ENCODE results near the gene AMOTL1.
A peak's percentile ranks its signal among the peaks of the same experiment; 100 is the strongest.

Gene AMOTL1

DNA sequence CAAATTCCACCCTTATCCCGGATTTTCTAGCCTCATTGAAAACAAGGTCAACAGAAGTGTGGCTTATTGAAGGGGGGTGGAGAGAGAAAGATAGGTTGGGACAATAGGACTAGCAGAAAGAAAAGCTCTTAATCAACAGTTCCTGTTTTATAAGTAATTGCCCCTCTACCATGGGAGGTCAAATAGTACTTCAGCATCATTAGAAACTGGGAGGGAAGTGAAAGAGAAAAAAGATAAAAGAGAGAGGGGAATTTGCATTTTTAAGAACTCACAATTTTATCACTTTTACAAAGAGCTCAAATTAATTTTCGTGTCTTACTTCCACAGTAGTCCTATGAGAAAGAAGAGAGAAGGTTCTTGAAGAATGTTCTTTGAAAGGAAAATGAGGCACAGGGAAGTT, 89.2 kb downstream of the AMOTL1 start:
- no peak for DNase-seq (ENCODE audit: low read depth in 2 of 2)

DNA sequence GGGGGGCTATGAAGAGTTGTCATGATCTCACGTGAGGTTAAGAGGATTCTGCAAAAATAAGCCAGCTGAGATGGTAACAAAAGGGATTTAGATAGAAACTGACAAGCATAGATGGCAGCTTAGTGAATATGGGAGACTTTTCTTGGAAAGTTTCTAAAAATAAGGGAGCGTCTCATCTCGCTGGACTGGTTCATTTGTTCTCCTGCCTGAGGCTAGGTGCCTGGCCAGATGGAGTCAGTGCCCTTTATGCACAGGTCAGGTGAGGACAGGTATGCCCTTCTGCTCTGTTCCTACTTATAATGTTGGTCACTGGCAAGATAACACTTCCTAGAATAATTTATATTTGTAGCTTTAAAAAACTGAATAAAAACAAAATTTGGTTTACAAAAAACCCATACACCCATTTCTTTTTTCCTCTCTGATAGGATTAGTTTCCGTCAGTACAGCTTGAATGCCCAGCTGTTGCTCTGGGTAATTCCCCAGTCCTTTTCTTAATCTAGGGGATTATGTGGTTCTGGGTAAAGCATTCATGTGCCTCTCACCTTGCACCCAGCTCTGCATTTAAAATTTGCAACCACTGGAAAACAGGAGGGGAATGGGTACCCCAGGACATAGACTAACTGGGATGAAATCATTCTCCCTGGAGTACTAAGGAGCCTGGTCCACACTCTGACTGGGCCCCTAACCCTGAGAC, 90.0 kb downstream of the AMOTL1 start:
- no peak for DNase-seq (ENCODE audit: low read depth in 2 of 2)

DNA sequence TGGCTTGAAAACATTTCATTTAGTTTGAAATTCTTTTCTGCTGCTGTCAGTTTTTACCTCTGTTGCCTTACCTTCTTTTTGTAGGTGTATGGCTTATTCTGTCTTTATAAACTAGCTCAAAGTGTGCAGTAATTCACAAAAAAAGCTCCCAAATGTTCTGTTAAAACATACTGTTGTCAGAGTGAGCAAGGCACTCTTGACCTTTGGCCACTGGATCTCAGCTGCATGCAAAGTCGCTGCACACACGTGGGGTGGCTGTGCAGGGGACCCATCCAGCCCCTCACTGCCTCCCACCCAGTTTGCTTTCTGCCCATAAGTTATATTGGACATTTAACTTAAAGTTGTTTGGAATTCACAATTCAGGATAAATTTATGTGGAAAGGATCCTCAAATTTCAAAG, 92.2 kb downstream of the AMOTL1 start:
- no peak for DNase-seq (ENCODE audit: low read depth in 2 of 2)

GRCh38 chr11:94861306-94861845, 93.2 kb downstream of the AMOTL1 start:
- no peak for DNase-seq (ENCODE audit: low read depth in 2 of 2)

DNA sequence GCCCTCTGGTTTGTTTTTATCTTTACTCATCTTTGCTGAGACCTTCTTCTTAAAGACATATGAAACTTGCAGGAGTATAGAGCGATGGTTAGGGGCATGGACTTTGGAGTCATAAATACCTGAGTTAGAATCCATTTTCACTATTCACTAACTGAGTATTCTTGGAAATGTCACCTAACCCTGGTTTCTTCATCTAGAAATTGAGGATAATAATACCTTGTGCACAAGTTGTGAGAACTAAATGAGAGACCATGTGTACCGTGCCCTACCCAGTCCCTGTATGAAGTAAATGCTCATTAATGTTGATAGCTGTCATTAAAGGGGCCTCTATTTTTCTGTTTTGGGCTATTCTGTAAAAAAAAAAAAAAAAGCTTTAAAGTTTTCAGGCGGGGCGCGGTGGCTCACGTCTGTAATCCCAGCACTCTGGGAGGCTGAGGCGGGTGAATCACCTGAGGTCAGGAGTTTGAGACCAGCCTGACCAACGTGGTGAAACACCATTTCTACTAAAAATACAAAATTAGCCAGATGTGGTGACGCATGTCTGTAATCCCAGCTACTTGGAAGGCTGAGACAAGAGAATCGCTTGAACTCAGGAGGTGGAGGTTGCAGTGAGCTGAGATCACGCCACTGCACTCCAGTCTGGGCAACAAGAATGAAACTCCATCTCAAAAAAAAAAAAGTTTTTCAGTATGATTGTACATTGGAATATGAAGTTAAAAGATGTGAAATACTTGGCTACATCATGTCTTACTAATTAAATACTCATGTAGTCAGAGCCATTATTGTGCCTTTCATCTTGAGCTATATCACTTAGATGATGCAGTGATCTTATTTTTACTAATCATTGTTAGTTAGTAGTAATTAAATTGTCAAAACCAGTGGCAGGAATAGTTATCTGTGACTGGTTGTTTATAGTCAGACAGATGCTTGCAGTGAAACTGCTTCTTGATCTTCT, 95.0 kb downstream of the AMOTL1 start:
- DNase-seq (ENCODE audit: low read depth in 2 of 2) = no peak

DNA sequence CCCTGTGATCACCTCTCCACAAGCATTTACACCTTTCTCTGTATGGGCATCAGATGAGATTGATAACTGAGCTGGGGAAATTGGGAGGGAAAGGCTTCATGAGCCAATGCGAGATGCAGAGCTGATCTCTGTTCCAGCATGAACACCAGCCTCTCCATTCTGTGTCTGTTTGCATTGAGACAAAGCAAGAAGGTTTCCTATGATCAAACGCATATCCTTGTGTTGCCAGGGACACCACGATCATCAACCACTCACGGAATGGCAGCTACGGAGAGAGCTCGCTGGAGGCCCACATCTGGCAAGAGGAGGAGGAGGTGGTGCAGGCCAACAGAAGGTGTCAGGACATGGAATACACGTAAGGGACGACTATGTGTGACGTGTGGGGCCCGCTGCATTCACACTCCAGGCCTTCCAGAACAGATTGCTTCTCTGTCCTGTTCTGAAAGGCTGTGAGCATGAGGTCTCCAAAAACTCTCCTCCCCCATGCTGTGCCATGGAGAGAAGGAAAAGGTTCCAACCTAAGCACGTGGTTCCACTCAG, 96.4 kb downstream of the AMOTL1 start:
- DNase-seq (ENCODE audit: low read depth in 2 of 2) = no peak

GRCh38 chr11:94866231-94866822, 98.2 kb downstream of the AMOTL1 start:
- no peak for DNase-seq (ENCODE audit: low read depth in 2 of 2)

- no peak for DNase-seq (ENCODE audit: low read depth in 2 of 2)
Measured at GRCh38 chr11:94866936-94867795, 99.0 kb downstream of the AMOTL1 start.

DNA sequence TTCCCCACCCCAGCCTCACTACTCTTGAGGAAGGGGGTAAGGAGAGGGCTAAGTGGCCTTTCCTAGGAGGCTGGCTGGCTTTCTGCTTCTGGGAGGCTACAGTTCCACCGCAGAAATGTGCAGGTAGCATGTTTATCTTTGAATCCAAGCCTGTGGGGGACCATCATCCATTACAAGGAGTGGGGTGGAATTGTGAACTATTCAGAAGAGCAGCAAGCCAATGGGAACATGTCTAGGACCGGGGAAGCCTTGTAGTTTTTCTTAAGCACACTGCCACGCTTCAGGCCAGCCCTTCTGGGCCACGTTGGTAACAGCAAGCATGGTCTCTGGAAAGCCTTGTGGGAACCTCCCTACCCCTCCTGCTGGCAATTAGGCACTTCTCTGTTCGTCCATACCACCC, 100.3 kb downstream of the AMOTL1 start:
- no peak for DNase-seq (ENCODE audit: low read depth in 2 of 2)

GRCh38 chr11:94869186-94869585, 101.0 kb downstream of the AMOTL1 start:
- no peak for DNase-seq (ENCODE audit: low read depth in 2 of 2)

GRCh38 chr11:94870422-94870821, 102.3 kb downstream of the AMOTL1 start:
- no peak for DNase-seq (ENCODE audit: low read depth in 2 of 2)

DNA sequence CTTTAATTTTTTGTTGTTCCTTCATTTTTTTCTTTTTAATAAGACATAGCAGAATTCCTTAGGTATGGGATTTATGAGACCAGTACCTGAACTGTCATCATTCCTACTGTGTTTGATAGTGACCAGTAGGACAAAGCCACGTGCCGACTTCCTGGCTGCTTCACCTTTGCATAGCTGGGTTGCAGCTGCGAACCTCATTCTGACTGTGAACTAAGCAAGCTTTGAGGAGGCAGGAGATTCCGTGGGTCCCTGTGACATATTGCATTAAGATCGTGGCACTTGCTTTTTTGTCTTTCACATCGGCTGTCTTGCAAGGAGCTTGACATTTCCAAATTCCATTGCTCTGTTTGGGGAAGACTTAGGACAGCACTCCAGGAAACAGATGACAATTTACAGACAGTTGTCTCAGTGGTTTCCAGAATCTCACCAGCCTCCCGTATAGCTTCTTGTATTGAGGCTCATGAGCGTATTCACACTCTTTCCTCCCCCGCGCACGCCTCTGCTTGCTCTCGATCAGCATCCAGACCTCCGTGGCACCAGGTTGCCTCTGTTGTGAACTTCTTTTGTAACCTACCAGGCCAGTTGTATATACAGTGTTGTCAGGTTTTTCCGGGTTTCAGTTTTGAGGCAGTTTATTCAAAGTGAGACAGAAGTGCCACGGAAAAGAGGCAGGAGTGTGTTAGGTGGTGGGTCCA, 103.5 kb downstream of the AMOTL1 start:
- DNase-seq (ENCODE audit: low read depth in 2 of 2) = no peak

DNA sequence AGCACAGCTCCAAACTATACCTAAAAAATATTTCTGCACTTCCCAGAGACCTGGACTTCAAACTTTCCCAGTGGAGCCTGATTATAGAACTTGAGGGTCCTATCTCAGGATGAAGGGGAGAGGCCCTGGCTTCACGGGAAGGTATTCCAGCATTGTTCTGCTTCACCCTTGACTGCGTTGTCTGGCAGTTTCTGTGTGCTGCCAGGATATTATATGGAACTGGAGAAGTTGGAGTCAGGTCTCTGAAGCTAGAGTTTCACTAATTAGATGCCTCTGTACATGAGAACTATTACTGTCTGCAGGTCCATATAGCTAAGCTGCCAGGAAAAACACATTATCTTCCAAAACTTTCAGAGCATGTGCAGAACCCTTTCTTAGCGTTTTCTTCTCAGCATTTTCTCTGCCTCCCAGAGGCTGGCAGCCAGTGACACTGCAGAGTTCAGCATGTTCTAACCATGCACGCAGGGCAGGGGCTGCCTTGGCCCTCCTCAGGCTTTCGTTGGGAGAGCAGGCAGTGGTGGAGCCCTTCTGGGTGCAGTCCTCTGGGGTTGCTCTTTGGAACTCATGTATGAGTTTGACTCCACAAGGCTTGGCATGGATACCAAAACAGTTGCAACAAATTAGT, 105.9 kb downstream of the AMOTL1 start:
- DNase-seq (ENCODE audit: low read depth in 2 of 2) = no peak

GRCh38 chr11:94876222-94876621, 108.1 kb downstream of the AMOTL1 start:
- no peak for DNase-seq (ENCODE audit: low read depth in 2 of 2)

GRCh38 chr11:94876645-94877442, 108.7 kb downstream of the AMOTL1 start:
- DNase-seq (ENCODE audit: low read depth in 2 of 2) = peak; percentile 12 to 16

- no peak for DNase-seq (ENCODE audit: low read depth in 2 of 2)
Measured at GRCh38 chr11:94877443-94878200, 109.5 kb downstream of the AMOTL1 start.

DNA sequence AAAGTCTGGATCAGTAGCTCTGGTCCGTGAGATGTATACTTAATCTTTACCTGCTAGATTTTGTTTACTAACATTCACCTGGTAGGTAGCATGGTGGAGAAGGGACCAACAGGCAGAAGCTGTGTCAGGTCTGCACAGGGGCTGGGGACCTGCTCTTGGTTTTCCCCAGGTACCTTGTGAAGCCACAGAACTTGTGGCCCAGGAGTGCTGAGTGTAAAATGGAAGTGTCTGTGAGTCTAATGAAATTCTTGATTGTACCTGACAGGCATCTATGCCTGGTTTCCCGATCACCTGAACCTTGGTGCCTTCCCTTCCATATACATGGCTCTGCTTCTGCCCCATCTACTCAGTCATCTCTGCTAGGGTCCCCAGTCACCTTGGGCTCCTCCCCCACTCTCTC, 110.8 kb downstream of the AMOTL1 start:
- no peak for DNase-seq (ENCODE audit: low read depth in 2 of 2)

DNA sequence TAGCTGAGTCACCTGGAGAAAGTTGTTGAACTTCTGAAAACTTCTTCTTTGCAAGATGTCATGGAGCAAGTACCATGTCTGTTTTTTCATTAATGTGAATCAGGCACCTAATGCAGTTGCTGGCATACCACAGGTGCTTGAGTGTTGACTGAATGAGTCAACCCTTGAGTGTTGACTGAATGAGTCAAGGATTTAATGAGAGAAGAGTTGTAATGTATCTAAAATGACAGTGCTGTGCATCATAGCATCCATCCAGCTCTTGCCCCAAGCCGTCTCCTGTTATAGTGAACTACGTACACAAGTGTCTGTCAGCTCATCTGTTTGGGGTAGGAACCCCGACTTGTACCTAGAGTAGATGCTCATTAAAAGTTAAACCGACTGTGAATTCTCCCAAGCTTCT, 112.1 kb downstream of the AMOTL1 start:
- DNase-seq (ENCODE audit: low read depth in 2 of 2) = no peak
